HG02571 (cell line): ENCODE data around the gene TMEM140.
"Not testable (repeated sequence)": the region's sequence is repeated elsewhere in the genome, so short reads cannot be mapped to it uniquely, and the experiment has no call there.

Experiments used
- ATAC-seq: cut with Tn5 transposase; IDR thresholded peaks from one replicate; pipeline ENCODE4 v1.9.1; 2021; ENCODE audit warnings: mild to moderate bottlenecking, moderate library complexity; ENCODE audit not compliant: unreplicated experiment

The TMEM140 gene

GRCh38 chr7:135171581-135172291, 23.9 kb downstream of the TMEM140 start:
- ATAC-seq, result not testable (repeated sequence)

GRCh38 chr7:135173916-135174315, 26.0 kb downstream of the TMEM140 start:
- not testable (repeated sequence) for ATAC-seq

GRCh38 chr7:135174941-135175340, 27.1 kb downstream of the TMEM140 start:
- no peak for ATAC-seq

- ATAC-seq, result no peak
These were observed 28.1 kb downstream of the TMEM140 start for GRCh38 chr7:135175931-135176330.

GRCh38 chr7:135177028-135177696, 29.3 kb downstream of the TMEM140 start:
- no peak for ATAC-seq

GRCh38 chr7:135178364-135178763, 30.5 kb downstream of the TMEM140 start:
- ATAC-seq, result no peak

GRCh38 chr7:135179321-135179925, 31.6 kb downstream of the TMEM140 start:
- ATAC-seq, result no peak

GRCh38 chr7:135180122-135180521, 32.2 kb downstream of the TMEM140 start:
- ATAC-seq, result no peak

GRCh38 chr7:135181261-135181928, 33.5 kb downstream of the TMEM140 start:
- ATAC-seq, result no peak

- no peak for ATAC-seq
These were observed 34.2 kb downstream of the TMEM140 start for GRCh38 chr7:135181929-135182678.

- no peak for ATAC-seq
These were observed 35.6 kb downstream of the TMEM140 start for GRCh38 chr7:135183478-135183877.

- no peak for ATAC-seq
These were observed 36.5 kb downstream of the TMEM140 start for GRCh38 chr7:135184254-135184841.

- no peak for ATAC-seq
These were observed 37.8 kb downstream of the TMEM140 start for GRCh38 chr7:135185471-135186260.

GRCh38 chr7:135186261-135186540, 38.3 kb downstream of the TMEM140 start:
- ATAC-seq, result no peak

- peak; percentile 53 for ATAC-seq
These were observed 39.0 kb downstream of the TMEM140 start for GRCh38 chr7:135186841-135187253.

- ATAC-seq, result peak; percentile 41
These were observed 40.6 kb downstream of the TMEM140 start for GRCh38 chr7:135188298-135188984.

- no peak for ATAC-seq
These were observed 41.4 kb downstream of the TMEM140 start for GRCh38 chr7:135189221-135189662.

- ATAC-seq, result no peak
These were observed 42.1 kb downstream of the TMEM140 start for GRCh38 chr7:135189961-135190360.

- no peak for ATAC-seq
These were observed 42.8 kb downstream of the TMEM140 start for GRCh38 chr7:135190703-135191102.
